Stimulated activated CD4-positive, alpha-beta T cell treated with anti-CD3 and anti-CD28 coated beads, Interleukin-1b, Interleukin-23, amount 100 ng/mL, for 4 hours (primary cell): Measurements from ENCODE around the gene FTO.

Experiments used
- DNase-seq, 2 donors: peaks; one replicate each; pipeline ENCODE4 v3.0.0-alpha.2; 2020; ENCODE audit warnings: low read depth in 2 of 2

Gene FTO

DNA sequence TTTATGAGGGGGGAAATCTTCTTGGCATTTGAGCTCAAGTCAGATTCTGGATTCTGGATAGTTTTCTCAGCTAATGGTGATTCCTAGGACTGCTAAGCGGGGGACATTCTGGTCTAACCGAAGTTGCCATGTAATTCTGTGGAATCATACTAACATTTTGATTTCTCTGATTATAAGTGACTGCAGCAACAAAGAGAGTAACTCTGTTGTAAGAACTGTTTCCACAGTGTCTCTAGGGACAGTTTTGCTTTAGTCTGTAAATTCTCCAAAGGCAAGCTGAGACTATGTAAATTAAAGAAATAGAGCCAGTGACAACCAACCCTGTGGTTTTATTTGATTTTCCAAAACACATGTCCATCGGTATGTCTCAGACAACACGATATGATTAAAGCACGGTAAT, 296.4 kb downstream of the FTO start:
- DNase-seq: no peak

DNA sequence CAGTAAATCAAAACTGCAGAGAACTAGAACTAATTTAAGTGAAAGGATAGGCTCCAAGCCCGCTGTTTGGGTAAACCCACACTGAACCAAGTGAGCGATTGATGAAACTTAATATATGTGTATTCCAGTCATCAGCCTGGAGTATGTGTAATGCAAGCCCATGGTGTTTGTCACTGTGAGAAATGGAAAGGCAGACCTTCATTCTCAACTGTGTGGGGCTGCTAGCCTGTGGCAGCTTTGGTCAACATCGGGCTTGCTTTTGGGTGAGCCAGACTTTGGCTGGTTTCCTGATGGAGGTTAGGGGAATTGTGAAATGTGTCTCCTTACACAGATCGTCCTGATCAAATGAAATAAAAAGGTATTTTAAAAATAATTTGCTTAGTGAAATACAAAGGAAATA, 302.7 kb downstream of the FTO start:
- no peak for DNase-seq

GRCh38 chr16:54007504-54007903, 303.5 kb downstream of the FTO start:
- no peak for DNase-seq

GRCh38 chr16:54009464-54010176, 305.7 kb downstream of the FTO start:
- no peak for DNase-seq

GRCh38 chr16:54015147-54015546, 311.2 kb downstream of the FTO start:
- no peak for DNase-seq

- DNase-seq: no peak
Observed at GRCh38 chr16:54022362-54022761, 318.4 kb downstream of the FTO start.

- DNase-seq: no peak
Observed at GRCh38 chr16:54026456-54026855, 322.5 kb downstream of the FTO start.

DNA sequence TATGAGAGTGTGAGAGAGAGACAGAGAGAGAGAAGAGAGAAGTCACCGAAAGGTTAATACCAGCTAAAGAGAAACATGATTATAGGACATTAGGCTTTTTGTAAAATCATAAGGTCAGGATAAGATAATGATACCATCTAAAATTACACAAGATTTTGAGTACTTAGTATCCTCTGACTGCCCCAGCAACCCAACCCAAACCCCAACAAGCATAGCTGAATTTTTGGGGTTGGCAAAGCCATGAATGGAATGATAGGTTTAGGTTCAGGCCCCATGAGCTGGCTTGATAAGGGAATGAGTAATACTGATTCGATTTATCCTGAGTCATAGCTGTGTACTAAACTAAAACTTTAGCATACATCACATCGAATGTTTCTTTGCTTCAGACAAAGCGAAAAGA, 323.1 kb downstream of the FTO start:
- no peak for DNase-seq

DNA sequence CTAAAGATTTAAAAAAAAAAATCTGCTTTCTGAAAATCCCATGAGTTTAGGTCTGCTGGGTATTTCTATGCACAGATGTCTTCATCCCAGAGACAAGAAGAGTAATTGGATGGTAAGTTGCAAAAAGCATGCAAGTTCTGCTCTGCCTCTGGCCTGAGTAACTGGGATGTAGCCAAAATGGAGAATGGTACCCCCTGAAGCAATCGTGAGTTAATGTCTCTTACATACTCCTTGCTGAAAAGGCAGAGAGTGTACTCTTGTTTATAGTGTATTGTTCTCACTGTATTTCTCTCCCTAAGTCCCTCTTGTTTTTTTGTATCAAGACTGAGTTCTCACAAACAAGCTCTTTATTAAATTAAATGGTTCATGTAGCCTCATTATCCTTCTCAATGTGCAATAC, 323.6 kb downstream of the FTO start:
- DNase-seq: no peak

GRCh38 chr16:54027995-54028394, 324.0 kb downstream of the FTO start:
- DNase-seq: no peak

GRCh38 chr16:54030451-54030850, 326.5 kb downstream of the FTO start:
- DNase-seq: no peak

- DNase-seq: no peak
Observed at GRCh38 chr16:54031107-54031760, 327.3 kb downstream of the FTO start.

DNA sequence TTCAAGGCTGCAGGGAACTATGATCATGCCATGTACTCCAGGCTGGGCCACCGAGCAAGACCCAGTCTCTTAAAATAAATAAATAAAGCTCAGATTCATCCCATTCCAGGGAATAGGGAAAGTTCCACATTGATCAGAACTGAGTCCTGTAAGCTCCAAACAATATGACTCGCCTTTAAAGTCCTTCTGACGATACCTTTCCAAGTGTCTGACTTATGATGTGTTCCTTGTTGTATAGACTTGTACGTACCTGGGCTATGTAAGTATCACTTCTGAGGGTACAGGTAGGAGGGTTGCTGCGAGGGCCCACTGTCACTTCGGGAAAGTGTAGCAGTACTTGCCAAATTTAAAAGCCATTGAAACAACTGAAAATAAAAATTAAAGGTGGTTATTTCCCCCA, 329.8 kb downstream of the FTO start:
- DNase-seq: no peak

DNA sequence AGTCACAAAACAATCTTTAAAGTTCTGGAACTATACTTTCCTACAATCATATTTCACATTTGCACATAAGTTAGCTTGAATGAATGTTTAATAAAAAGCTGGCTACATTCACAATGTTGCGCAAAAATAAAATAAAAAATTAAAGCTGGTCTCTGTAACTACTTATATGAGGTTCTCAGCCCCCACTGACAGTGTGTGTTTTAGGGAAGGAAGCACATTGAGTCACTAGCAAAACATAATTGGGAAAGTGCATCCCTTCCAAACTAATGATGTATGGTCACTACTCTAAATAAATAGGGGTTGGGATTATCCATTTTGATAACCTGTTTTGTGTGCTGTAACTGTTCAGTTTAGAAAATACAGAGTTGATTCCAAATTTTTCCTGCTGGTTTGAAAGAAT, 330.7 kb downstream of the FTO start:
- DNase-seq: no peak

DNA sequence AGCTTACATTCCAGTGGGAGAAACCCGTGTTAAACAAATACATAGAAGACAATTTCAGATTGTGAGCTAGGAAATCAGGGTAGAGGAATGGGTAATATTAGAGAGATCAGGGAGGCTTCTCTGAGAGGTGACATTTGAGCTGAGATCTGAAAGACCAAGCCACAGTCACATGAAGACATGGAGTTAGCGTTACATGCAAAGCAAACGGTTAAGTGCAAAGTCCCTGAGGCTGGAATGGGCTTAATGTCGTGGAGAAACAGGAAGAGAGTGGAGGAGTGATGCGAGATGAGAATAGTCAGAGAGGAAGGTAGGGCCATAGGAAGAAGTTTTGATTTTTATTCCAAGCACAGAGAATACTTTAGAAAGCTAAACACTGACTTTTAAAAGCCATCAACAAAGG, 336.5 kb downstream of the FTO start:
- DNase-seq: no peak

DNA sequence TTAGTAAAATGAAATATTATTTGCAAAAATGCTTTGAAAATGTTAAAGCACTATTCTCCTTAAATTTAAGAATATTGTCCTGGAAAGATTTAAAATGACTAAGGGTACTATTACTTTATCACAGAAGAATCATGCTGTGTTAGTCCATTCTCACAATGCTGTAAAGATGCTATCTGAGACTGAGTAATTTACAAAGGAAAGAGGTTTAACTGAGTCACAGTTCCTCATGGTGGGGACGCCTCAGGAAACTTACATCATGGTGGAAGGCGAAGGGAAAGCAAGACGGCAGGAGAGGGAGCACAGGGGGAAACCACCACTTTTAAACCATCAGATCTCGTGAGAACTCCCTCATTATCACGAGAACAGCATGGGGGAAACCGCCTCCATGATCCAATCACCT, 337.0 kb downstream of the FTO start:
- no peak for DNase-seq

DNA sequence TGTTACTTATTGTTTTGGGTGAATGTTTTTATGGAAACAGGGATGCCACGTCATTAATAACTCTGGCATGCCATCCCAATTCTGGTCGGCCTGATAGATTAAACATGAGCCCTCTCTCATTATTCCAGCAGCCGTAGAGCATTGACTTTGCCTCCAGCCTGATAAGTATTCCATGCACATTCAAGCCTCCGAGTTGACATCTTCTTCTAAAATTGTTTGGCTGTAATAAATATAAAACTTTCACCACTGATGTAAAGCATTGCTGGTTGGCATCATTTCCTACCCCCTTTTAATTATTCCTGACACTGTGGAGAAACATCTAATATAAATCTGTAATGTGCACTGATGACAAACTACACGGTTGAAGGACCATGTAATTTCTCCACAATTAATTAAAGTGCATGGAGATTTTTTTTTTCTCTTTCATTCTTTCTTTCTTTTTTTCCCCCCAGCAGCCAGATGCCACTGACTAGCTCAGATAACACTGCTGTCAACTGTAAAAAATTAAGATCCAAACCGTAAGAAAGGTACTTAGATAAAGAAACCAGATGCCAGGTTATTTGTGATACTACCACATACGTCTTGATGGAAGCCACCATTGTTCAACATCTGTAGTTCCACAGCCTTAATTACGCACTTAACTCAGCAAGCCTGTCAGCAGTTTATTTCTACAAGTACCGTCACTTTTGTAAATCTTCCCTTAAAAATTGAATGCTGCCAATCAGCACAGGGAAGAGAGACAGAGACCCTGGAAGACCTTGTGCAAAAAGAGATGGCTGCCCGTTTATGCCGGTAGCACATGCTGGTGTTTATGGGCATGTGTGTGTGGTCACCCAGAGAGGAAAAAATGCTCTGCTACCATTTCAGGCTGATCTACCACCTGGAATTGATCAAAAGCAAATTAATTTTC, 344.9 kb downstream of the FTO start:
- DNase-seq: no peak

DNA sequence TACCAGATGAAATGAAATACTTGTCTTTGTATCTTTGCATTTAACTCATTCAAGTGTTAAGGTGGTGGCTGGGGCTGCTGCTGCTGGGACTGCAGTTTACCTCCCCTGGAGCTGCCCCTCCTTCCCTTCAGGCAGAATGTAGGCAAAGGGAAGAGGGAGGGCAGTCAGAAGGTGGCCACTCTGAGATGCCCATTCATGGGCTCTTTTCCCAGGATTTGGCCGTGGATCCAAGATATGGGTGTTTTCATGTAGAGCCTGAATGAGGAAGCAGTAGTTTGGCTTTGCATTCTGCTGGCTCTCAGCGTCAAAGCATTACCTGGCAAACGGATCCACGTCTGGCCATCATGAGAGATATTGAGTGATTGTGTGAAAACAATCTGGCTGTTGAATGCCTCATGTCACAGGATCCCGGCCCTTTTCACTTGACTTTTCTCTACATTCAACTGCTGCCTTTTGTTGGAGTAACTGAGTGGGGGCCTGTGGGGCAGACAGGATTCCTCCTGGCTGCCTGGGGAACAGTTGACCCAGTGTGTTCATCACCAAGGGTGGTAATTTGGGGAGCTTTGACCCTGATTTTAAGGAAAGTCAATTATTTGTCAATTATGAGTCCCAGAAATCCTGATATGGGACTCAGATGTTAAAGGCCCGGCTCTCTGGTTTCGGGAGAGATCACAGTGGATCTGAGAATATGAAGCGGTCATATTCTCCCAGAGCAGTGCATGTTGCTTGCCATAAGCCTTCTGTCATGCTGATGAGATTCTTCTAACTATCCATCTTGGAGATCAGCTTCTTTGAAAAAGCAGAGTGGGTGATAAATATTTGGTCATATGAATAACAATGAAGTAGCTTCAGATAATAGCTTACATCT, 345.9 kb downstream of the FTO start:
- DNase-seq: no peak

GRCh38 chr16:54050459-54051210, 346.7 kb downstream of the FTO start:
- DNase-seq: no peak

DNA sequence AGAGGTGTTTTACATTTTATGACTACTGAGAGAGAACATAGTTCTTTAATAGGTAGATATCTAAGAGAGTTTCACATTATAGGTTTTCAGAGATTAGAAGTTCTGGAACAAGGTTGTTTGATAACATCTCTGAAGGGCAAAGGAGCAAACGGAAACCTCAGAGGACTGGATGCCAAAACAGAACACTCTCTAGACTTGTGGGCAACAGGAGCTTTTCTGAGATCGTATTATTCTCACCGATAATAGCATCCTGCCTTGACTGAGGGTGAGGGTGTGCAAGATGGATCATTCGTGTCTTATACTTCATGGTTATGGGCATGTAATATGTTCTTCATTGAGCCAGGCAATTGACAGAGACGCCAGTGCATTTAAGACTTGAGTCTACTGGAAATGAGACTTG, 347.9 kb downstream of the FTO start:
- no peak for DNase-seq

- DNase-seq: no peak
Observed at GRCh38 chr16:54052271-54052670, 348.3 kb downstream of the FTO start.
